Ishikawa (cell line): ENCODE results near the gene TADA2B.

Source experiments
- CEBPB ChIP-seq: IDR thresholded peaks from 2 replicates; pipeline ENCODE4 v1.6.1; 2012
- CREB1 ChIP-seq: IDR thresholded peaks from 2 replicates; pipeline ENCODE4 v1.6.1; 2012; ENCODE audit warnings: low read depth
- EGR1 ChIP-seq: IDR thresholded peaks from 2 replicates; pipeline ENCODE4 v1.6.1; 2012
- EP300 ChIP-seq: IDR thresholded peaks from 2 replicates; pipeline ENCODE4 v1.6.1; 2012; ENCODE audit warnings: borderline replicate concordance
- FOXM1 ChIP-seq: IDR thresholded peaks from 2 replicates; pipeline ENCODE4 v1.6.1; 2012; ENCODE audit warnings: low read depth, borderline replicate concordance
- NFIC ChIP-seq: IDR thresholded peaks from 2 replicates; pipeline ENCODE4 v1.6.1; 2012
- RAD21 ChIP-seq: IDR thresholded peaks from 2 replicates; pipeline ENCODE4 v1.6.1; 2012; ENCODE audit warnings: low read depth
- TAF1 ChIP-seq: IDR thresholded peaks from 2 replicates; pipeline ENCODE4 v1.6.1; 2012; ENCODE audit warnings: low read depth, mild to moderate bottlenecking
- TCF12 ChIP-seq: IDR thresholded peaks from 2 replicates; pipeline ENCODE4 v1.6.1; 2012; ENCODE audit warnings: low read depth
- TEAD4 ChIP-seq: IDR thresholded peaks from 2 replicates; pipeline ENCODE4 v1.6.1; 2012
- YY1 ChIP-seq: IDR thresholded peaks from 2 replicates; pipeline ENCODE4 v1.6.1; 2012; ENCODE audit warnings: low read depth
- ZBTB7A ChIP-seq: IDR thresholded peaks from 2 replicates; pipeline ENCODE4 v1.6.1; 2012; ENCODE audit warnings: low read depth
- TF ChIP-seq, protein P1 (sequence below): IDR thresholded peaks from 2 replicates; pipeline ENCODE4 v1.6.1; 2012; ENCODE audit warnings: low read depth, mild to moderate bottlenecking
- TF ChIP-seq, protein P2 (sequence below): IDR thresholded peaks from 2 replicates; pipeline ENCODE4 v1.6.1; 2012
- TF ChIP-seq, protein P3 (sequence below): IDR thresholded peaks from 2 replicates; pipeline ENCODE4 v1.6.1; 2012

The TADA2B gene

DNA sequence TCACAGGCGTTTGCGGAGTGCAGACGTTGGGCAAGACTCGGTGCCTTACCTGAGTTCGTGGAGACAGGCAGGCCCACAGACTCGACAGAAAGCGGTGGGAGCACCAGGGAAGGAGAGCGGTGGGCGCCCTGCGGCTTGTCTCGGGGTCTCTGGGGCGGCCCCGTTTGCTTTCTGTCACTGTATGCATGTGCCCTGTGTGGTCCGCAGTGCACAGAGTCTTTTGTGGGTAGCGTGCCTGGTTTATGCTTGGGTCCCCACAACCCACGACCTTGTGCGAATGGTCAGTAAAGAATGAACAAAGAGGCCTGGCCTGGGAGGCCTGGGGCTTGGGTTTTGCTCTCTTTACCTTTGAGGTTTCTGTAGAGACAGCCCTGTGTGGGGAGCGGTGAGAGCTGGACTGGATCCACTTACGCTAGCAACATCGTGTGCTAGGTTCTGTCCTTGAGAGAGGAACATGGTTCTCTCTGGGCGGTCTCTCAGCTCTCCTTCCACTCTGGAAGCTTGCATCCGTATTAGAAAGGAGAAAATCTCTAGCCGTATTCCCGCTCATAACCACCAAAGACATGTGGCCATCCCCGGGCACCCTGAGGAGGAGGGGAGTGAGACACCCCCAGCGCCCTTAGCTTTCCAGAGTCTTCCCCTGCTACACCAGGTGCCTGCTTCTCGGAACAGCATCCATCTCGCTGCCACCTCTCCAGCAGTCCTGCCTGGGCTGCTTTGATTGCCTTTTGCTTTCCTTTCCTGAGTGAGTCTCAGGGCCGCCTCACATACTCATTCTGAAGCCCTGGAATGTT, 1.2 kb downstream of the TADA2B start:
- no peak for TF ChIP-seq TCF12
- no peak for TF ChIP-seq RAD21
- no peak for TF ChIP-seq TEAD4

DNA sequence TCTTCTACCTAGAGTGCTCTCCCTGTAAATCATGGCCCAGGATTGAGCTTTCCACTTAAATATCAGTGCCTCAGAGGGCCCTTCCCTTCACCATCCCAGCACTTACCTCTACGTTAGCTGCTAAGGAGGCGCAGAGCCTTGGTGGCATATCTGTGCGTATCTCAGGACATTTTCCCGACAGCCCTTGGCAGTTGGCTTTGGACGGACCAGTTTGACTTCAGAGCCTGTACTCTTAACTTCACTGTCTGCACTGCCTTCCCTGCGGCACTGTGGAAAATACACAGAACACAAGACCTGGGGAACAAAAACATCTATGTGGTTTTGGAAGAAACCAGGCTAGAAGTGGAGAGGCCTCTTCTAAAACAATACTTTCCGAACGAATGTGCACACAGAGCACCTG, 2.4 kb downstream of the TADA2B start:
- no peak for TF ChIP-seq TAF1
- TF ChIP-seq, protein P1, sequence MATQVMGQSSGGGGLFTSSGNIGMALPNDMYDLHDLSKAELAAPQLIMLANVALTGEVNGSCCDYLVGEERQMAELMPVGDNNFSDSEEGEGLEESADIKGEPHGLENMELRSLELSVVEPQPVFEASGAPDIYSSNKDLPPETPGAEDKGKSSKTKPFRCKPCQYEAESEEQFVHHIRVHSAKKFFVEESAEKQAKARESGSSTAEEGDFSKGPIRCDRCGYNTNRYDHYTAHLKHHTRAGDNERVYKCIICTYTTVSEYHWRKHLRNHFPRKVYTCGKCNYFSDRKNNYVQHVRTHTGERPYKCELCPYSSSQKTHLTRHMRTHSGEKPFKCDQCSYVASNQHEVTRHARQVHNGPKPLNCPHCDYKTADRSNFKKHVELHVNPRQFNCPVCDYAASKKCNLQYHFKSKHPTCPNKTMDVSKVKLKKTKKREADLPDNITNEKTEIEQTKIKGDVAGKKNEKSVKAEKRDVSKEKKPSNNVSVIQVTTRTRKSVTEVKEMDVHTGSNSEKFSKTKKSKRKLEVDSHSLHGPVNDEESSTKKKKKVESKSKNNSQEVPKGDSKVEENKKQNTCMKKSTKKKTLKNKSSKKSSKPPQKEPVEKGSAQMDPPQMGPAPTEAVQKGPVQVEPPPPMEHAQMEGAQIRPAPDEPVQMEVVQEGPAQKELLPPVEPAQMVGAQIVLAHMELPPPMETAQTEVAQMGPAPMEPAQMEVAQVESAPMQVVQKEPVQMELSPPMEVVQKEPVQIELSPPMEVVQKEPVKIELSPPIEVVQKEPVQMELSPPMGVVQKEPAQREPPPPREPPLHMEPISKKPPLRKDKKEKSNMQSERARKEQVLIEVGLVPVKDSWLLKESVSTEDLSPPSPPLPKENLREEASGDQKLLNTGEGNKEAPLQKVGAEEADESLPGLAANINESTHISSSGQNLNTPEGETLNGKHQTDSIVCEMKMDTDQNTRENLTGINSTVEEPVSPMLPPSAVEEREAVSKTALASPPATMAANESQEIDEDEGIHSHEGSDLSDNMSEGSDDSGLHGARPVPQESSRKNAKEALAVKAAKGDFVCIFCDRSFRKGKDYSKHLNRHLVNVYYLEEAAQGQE: no peak
- TF ChIP-seq TEAD4: no peak

DNA sequence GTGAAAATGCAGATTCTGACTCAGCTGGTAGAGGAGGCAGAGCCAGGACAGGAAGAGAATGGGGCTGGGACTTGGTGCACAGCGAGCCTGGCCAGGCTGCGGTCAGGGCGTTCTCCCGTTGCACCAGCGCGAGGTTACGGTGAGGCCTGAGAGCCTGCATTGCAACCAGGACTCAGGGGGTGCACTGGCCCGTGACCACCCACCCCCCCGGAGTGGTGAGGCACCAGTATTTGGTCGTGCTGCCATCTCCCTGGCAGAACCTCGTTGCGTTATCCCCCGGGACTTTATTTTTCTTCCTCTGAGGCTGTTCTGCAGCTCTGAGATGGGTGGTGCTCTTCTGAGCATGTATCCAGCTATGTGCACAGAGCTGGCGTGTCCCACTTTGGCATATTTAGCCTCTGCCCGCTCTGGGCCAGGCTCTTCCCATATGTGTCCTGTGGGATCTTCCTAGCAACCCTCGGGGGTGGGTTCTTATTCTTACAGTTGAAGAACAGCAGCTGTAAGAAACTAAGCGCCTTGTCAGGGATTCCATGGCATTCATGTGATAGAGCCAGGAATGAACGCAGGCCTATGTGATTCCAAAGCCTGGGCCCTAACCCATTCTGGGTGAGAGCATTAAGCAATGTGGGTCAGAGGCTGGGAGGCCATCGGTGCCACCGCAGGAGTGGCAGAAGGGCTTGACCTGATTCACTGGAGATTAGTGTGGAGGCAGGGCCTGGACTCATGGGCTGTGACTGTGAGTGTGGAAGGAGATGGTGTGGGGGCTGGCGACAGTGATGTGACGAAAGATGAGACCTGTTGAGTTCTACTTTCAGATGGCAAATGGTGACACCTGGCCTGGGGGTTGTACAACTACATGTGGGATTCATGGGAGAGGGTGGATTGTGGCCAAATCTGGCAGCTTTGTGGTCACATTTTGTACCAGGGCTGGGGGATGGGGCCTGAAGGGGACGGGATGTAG, 3.1 kb downstream of the TADA2B start:
- TF ChIP-seq, protein P1: no peak
- TF ChIP-seq CREB1 (no peak), EGR1 (no peak), RAD21 (no peak), YY1 (no peak), TEAD4 (no peak), CEBPB (no peak), NFIC (no peak), ZBTB7A (no peak), TCF12 (no peak), FOXM1 (no peak), TAF1 (no peak), EP300 (no peak)
- TF ChIP-seq, protein P2, sequence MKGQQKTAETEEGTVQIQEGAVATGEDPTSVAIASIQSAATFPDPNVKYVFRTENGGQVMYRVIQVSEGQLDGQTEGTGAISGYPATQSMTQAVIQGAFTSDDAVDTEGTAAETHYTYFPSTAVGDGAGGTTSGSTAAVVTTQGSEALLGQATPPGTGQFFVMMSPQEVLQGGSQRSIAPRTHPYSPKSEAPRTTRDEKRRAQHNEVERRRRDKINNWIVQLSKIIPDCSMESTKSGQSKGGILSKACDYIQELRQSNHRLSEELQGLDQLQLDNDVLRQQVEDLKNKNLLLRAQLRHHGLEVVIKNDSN: no peak
- TF ChIP-seq, protein P3, sequence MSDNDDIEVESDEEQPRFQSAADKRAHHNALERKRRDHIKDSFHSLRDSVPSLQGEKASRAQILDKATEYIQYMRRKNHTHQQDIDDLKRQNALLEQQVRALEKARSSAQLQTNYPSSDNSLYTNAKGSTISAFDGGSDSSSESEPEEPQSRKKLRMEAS: no peak

DNA sequence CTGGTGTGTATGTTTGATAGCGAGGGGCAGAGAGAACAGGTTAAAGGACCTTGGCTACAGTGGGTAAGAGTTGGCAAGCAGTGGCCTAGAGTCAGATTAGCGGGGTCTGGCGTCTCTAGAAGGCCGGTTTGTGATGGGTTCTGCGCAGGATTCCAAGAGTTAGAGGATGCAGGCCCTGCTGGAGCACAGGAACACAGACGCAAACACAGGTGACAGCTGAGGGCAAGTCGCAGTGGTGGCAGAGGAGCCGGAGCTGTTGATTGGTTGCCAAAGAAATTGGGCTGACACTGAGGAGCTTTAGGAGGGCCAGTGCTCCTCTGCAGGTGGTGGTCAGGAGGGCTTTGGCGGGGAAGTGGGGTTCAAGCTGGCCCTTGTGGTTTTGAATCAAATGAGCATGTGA, 3.8 kb downstream of the TADA2B start:
- TF ChIP-seq TCF12 (no peak), EGR1 (no peak), TAF1 (no peak), YY1 (no peak), CEBPB (no peak), ZBTB7A (no peak), FOXM1 (no peak), TEAD4 (no peak), RAD21 (no peak), CREB1 (no peak), EP300 (no peak), NFIC (no peak)
- TF ChIP-seq, protein P3: no peak
- TF ChIP-seq, protein P2: no peak
- TF ChIP-seq, protein P1: no peak
